Transverse colon (tissue), 4 donors: ENCODE measurements around the gene ITGB1.

Source experiments
- EP300 ChIP-seq: sonication (generic); formaldehyde crosslinking; IDR thresholded peaks from one replicate; pipeline ENCODE4 v1.6.1; 2017; ENCODE audit warnings: antibody characterized with exemption, low read depth
- POLR2A ChIP-seq: fragments of 450-650 bp; IDR thresholded peaks from one replicate; pipeline ENCODE4 v1.6.1; 2016; ENCODE audit warnings: antibody characterized with exemption, mild to moderate bottlenecking, moderate library complexity
- POLR2AphosphoS5 ChIP-seq, 3 donors: sonication (generic); formaldehyde crosslinking; IDR thresholded peaks; one replicate each; pipeline ENCODE4 v1.6.1; 2016; ENCODE audit warnings: antibody characterized with exemption in 3 of 3
- TF ChIP-seq, protein P1 (sequence below), 5 experiments: fragments of 200-600 bp in 3 of 5; fragments of 450-650 bp in 2 of 5; sonication (generic) in 3 of 5; IDR thresholded peaks; 1 replicate in 2 of 5; 2 replicates in 3 of 5; pipeline ENCODE4 v1.5.1; 2016 to 2017; ENCODE audit warnings: antibody characterized with exemption in 5 of 5, inconsistent platforms in 3 of 5, mild to moderate bottlenecking in 2 of 5, moderate library complexity in 1 of 5

DNA sequence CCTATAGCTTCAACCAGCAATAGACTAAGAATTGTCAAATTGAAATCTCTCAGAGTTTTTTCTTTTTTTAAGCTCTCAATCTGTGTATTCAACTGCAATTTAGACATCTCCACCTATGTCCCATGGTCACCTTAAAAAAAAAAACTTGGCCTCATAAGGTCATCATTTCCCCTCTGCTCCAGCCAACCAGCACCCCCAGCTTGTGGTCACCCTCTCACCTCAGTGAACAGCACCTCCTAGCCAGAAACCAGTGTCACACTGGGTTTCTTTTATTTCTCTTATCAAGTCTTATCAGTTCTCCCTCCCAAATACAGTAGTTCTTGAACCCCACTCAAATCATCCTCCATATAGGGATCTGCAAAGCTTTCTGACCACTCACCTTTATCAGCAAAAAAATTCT is 4.0 kb downstream of the ITGB1 start:
- TF ChIP-seq POLR2AphosphoS5 (IDR thresholded peaks at IDR 0.05) (no peak), POLR2A (no peak), EP300 (no peak)
- TF ChIP-seq, protein P1, sequence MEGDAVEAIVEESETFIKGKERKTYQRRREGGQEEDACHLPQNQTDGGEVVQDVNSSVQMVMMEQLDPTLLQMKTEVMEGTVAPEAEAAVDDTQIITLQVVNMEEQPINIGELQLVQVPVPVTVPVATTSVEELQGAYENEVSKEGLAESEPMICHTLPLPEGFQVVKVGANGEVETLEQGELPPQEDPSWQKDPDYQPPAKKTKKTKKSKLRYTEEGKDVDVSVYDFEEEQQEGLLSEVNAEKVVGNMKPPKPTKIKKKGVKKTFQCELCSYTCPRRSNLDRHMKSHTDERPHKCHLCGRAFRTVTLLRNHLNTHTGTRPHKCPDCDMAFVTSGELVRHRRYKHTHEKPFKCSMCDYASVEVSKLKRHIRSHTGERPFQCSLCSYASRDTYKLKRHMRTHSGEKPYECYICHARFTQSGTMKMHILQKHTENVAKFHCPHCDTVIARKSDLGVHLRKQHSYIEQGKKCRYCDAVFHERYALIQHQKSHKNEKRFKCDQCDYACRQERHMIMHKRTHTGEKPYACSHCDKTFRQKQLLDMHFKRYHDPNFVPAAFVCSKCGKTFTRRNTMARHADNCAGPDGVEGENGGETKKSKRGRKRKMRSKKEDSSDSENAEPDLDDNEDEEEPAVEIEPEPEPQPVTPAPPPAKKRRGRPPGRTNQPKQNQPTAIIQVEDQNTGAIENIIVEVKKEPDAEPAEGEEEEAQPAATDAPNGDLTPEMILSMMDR (IDR thresholded peaks at IDR 0.05) = no peak
